HCT116 (cell line): ENCODE measurements around the gene BRD9. TPM values are rescaled to one million over a fixed set of nuclear protein-coding genes. Genes with fewer than 3 reads are reported as not detected.

Source experiments
- ATAC-seq: fragments of 200-7000 bp; cut with Tn5 transposase; 2 replicates; pipeline ENCODE4 v1.9.1; 2020; ENCODE audit warnings: mild to moderate bottlenecking, moderate library complexity
- BruUV-seq: library from RNA; stranded (reverse); fragments of 400-500 nt; replicated peaks from 2 replicates; lab custom pipeline; 2021; lab: Mats Ljungman, UMichigan
- CTCF ChIA-PET: fragments of 300-600 bp; sonication (Branson Sonifier 250); formaldehyde crosslinking; loops from one replicate; lab custom pipeline; 2021; ENCODE audit warnings: antibody characterized with exemption; lab: Charles Lee
- POLR2A ChIA-PET: fragments of 300-600, 350-600 bp; sonication (Branson Sonifier 250); formaldehyde crosslinking; loops from one replicate; lab custom pipeline; 2021; ENCODE audit warnings: antibody characterized with exemption; lab: Charles Lee
- RAD21 ChIA-PET, 2 experiments: fragments of 300-600 bp; sonication (Branson Sonifier 250); formaldehyde crosslinking; loops; one replicate each; lab custom pipeline; 2023; ENCODE audit warnings: low total read pairs in 2 of 2; ENCODE audit not compliant: uncharacterized antibody in 2 of 2, unreplicated experiment in 2 of 2, low non-redundant PET in 1 of 2; lab: Charles Lee
- DNase-seq: peaks from one replicate; pipeline ENCODE4 v3.0.0-alpha.2; 2010; ENCODE audit warnings: low read depth, low spot score
- H2AFZ ChIP-seq: fragments of 200-600 bp; shearing (Covaris generic), sonication (generic); 2 replicates; pipeline ENCODE4 v1.6.1; 2017; ENCODE audit warnings: low read depth, mixed run types, mixed read lengths, antibody characterized with exemption, low read length; ENCODE audit not compliant: poor library complexity, severe bottlenecking
- H3K27ac ChIP-seq: 2 replicates; pipeline ENCODE4 v1.5.1; 2012; ENCODE audit warnings: low read depth, low read length
- H3K27me3 ChIP-seq: fragments of 200-600 bp; sonication (generic); 2 replicates; pipeline ENCODE4 v1.6.1; 2016; ENCODE audit warnings: mixed run types, low read length, mixed read lengths; ENCODE audit not compliant: insufficient read depth
- H3K36me3 ChIP-seq, 2 experiments: fragments of 200-500 bp in 1 of 2; fragments of 200-600 bp in 1 of 2; sonication (Bioruptor generic) in 1 of 2; sonication (generic) in 1 of 2; 2 replicates each; pipeline versions ENCODE4 v1.5.1 to v1.6.1; 2014 to 2016; ENCODE audit warnings: low read length in 2 of 2, inconsistent platforms in 1 of 2, mixed read lengths in 1 of 2, mixed run types in 1 of 2; ENCODE audit not compliant: insufficient read depth in 2 of 2, control insufficient read depth in 1 of 2
- H3K4me1 ChIP-seq, 2 experiments: fragments of 200-600 bp in 1 of 2; sonication (generic) in 1 of 2; 2 replicates each; pipeline versions ENCODE4 v1.5.1 to v1.6.1; 2012 to 2017; ENCODE audit warnings: low read length in 2 of 2, inconsistent platforms in 1 of 2, mild to moderate bottlenecking in 1 of 2, mixed read lengths in 1 of 2, mixed run types in 1 of 2, moderate library complexity in 1 of 2; ENCODE audit not compliant: insufficient read depth in 2 of 2, control insufficient read depth in 1 of 2
- H3K4me2 ChIP-seq: fragments of 200-600 bp; sonication (generic); 2 replicates; pipeline ENCODE4 v1.6.1; 2017; ENCODE audit warnings: mixed run types, low read length, mixed read lengths
- H3K4me3 ChIP-seq, 2 experiments: fragments of 200-600 bp in 1 of 2; sonication (generic) in 1 of 2; replicated peaks in 1 of 2; 2 replicates each; pipeline ENCODE4 v1.5.1; 2011 to 2016; ENCODE audit warnings: low read length in 2 of 2, control low read depth in 1 of 2, low read depth in 1 of 2, mild to moderate bottlenecking in 1 of 2, mixed read lengths in 1 of 2, mixed run types in 1 of 2
- H3K79me2 ChIP-seq: fragments of 200-600 bp; sonication (generic); 2 replicates; pipeline ENCODE4 v1.6.1; 2017; ENCODE audit warnings: mild to moderate bottlenecking, mixed run types, low read length, moderate library complexity, mixed read lengths; ENCODE audit not compliant: insufficient read depth
- H3K9ac ChIP-seq: fragments of 200-600 bp; sonication (generic); 2 replicates; pipeline ENCODE4 v1.6.1; 2016; ENCODE audit warnings: low read length, mixed read lengths
- H3K9me2 ChIP-seq: fragments of 200-600 bp; sonication (generic), shearing (Covaris generic); 2 replicates; pipeline ENCODE4 v1.6.1; 2017; ENCODE audit warnings: mixed run types, mild to moderate bottlenecking, moderate library complexity; ENCODE audit not compliant: insufficient read depth
- H3K9me3 ChIP-seq, 2 experiments: fragments of 200-500 bp in 1 of 2; fragments of 200-600 bp in 1 of 2; sonication (Bioruptor generic) in 1 of 2; sonication (generic) in 1 of 2; 2 replicates each; pipeline ENCODE4 v1.6.1; 2014 to 2017; ENCODE audit warnings: low read length in 2 of 2, mixed read lengths in 2 of 2, inconsistent platforms in 1 of 2, low read depth in 1 of 2, mild to moderate bottlenecking in 1 of 2, mixed run types in 1 of 2, moderate library complexity in 1 of 2; ENCODE audit not compliant: control insufficient read depth in 1 of 2, insufficient read depth in 1 of 2
- H4K20me1 ChIP-seq: fragments of 200-600 bp; sonication (generic), shearing (Covaris generic); 2 replicates; pipeline ENCODE4 v1.6.1; 2017; ENCODE audit warnings: mixed run types, mild to moderate bottlenecking, moderate library complexity; ENCODE audit not compliant: insufficient read depth
- CTCF ChIP-seq, 3 experiments: fragments of 200-600 bp in 1 of 3; sonication (generic) in 1 of 3; IDR thresholded peaks in 2 of 3; conservative IDR thresholded peaks in 1 of 3; 2 replicates each; pipeline ENCODE4 v1.5.1; 2012 to 2017; ENCODE audit warnings: low read depth in 2 of 3, low read length in 2 of 3, antibody characterized with exemption in 1 of 3, borderline replicate concordance in 1 of 3, control low read depth in 1 of 3, mild to moderate bottlenecking in 1 of 3, mixed read lengths in 1 of 3, mixed run types in 1 of 3, moderate library complexity in 1 of 3; ENCODE audit not compliant: insufficient read depth in 1 of 3
- EZH2 ChIP-seq: fragments of 200-600 bp; sonication (generic); IDR thresholded peaks from 2 replicates; pipeline ENCODE4 v1.6.1; 2017; ENCODE audit warnings: antibody characterized with exemption, mixed run types
- JUND ChIP-seq: IDR thresholded peaks from 2 replicates; pipeline ENCODE4 v1.6.1; 2012
- REST ChIP-seq: IDR thresholded peaks from 2 replicates; pipeline ENCODE4 v1.6.1; 2012; ENCODE audit warnings: low read depth
- ZFX ChIP-seq: fragments of 450-650 bp; IDR thresholded peaks from 2 replicates; pipeline ENCODE4 v1.6.1; 2017
- intact Hi-C: fragments of 100-400 bp; cut with micrococcal nuclease; formaldehyde crosslinking; loops from 2 replicates; pipeline ENCODE4 v1.10.0; 2022
- total RNA-seq: library from RNA; stranded (reverse); gene quantifications from one replicate; pipeline ENCODE4 v1.2.1, GENCODE V29; 2021; ENCODE audit not compliant: unreplicated experiment

Gene BRD9
- total RNA-seq, 1 experiment from 2014 or later: 54.6 TPM

DNA sequence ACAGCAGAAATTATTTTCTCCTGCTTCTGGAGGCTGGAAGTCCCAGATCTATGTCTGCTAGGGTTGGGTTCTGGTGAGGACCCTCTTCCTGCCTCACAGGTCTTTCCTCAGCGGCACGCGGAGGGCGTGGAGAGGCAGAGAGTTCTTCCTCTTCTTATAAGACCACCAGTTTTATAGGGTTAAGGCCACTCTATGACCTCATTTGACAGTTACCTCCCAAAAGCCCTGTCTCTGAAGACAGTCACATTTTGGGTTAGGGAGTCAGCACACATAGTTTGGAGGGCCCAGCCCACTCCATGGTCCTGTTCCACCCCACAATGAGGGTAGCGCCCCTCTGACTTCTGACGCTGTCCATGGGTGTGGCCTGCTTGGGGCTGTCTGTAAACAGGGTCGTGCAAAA is 46.8 kb upstream of the BRD9 start:
- no TSS peak for BruUV-seq

More for the DNA sequence above, 46.8 kb upstream of the BRD9 start:
- Histone ChIP-seq H4K20me1 (no peaks in the 10 kb centered on the region), H3K4me3 (no peak overlapping the region), H3K27me3 (peaks cover 33% of the 10 kb centered on the region), H3K9me3 (no peaks in the 10 kb centered on the region), H3K4me1 (no peaks in the 10 kb centered on the region), H3K9ac (no peak overlapping the region), H3K4me2 (no peak overlapping the region), H2AFZ (no peak overlapping the region), H3K9me2 (no peaks in the 10 kb centered on the region), H3K79me2 (no peaks in the 10 kb centered on the region), H3K27ac (no peak overlapping the region), H3K36me3 (no peaks in the 10 kb centered on the region)
- DNase-seq (no peak), ATAC-seq (no peak)
- ChIA-PET RAD21 (no interaction called here), POLR2A (no interaction called here), CTCF (no interaction called here)
- no peak for TF ChIP-seq REST
- TF ChIP-seq JUND: no peak
- no peak for TF ChIP-seq ZFX
- no peak for TF ChIP-seq EZH2
- TF ChIP-seq CTCF (IDR thresholded peaks at IDR 0.05 in 2 of 3, conservative IDR thresholded peaks at IDR 0.05 in 1 of 3; ENCODE audit: borderline replicate concordance in 1 of 3, insufficient read depth in 1 of 3, low read depth in 2 of 3, low read length in 2 of 3): no peak
- intact Hi-C loops: no loop called here
